Panc1 (cell line): ENCODE measurements around the gene NOS3. TPM values are rescaled to one million over a fixed set of nuclear protein-coding genes. Genes with fewer than 3 reads are reported as not detected.

Experiments
- ATAC-seq: fragments of 200-7000 bp; cut with Tn5 transposase; 2 replicates; pipeline ENCODE4 v1.9.1; 2020; ENCODE audit warnings: mild to moderate bottlenecking, moderate library complexity
- BruUV-seq: library from RNA; stranded (reverse); fragments of 400-500 nt; replicated peaks from 2 replicates; lab custom pipeline; 2021; lab: Mats Ljungman, UMichigan
- CTCF ChIA-PET: fragments of 300-600 bp; sonication (Branson Sonifier 250); formaldehyde crosslinking; loops from one replicate; lab custom pipeline; 2022; ENCODE audit warnings: antibody characterized with exemption; lab: Charles Lee
- POLR2A ChIA-PET: fragments of 300-600 bp; sonication (Branson Sonifier 250); formaldehyde crosslinking; loops from one replicate; lab custom pipeline; 2022; ENCODE audit warnings: antibody characterized with exemption; lab: Charles Lee
- DNase-seq: peaks from one replicate; pipeline ENCODE4 v3.0.0-alpha.2; 2010; ENCODE audit warnings: low read depth, low spot score
- H3K27ac ChIP-seq: 2 replicates; pipeline ENCODE4 v1.5.1; 2011; ENCODE audit warnings: mild to moderate bottlenecking, low read length, inconsistent platforms
- H3K27me3 ChIP-seq: fragments of 200-500 bp; sonication (Bioruptor generic); 2 replicates; pipeline ENCODE4 v1.6.0; 2014; ENCODE audit warnings: low read length, inconsistent platforms; ENCODE audit not compliant: control insufficient read depth, insufficient read depth
- H3K36me3 ChIP-seq: fragments of 200-500 bp; sonication (Bioruptor generic); 2 replicates; pipeline ENCODE4 v1.5.1; 2014; ENCODE audit warnings: inconsistent platforms, mild to moderate bottlenecking, low read length, moderate library complexity; ENCODE audit not compliant: control insufficient read depth, insufficient read depth
- H3K4me1 ChIP-seq: 2 replicates; pipeline ENCODE4 v1.5.1; 2011; ENCODE audit warnings: inconsistent platforms, mild to moderate bottlenecking, low read length, moderate library complexity; ENCODE audit not compliant: control insufficient read depth, insufficient read depth
- H3K4me3 ChIP-seq, 2 experiments: 2 replicates each; pipeline ENCODE4 v1.5.1; 2011 to 2012; ENCODE audit warnings: low read depth in 2 of 2, low read length in 2 of 2, mild to moderate bottlenecking in 2 of 2, inconsistent platforms in 1 of 2, moderate library complexity in 1 of 2
- H3K9me3 ChIP-seq: fragments of 200-500 bp; sonication (Bioruptor generic); 2 replicates; pipeline ENCODE4 v1.5.1; 2014; ENCODE audit warnings: low read depth, mild to moderate bottlenecking, inconsistent platforms, low read length, moderate library complexity; ENCODE audit not compliant: control insufficient read depth, insufficient read depth
- POLR2AphosphoS5 ChIP-seq: IDR thresholded peaks from 2 replicates; pipeline ENCODE4 v1.6.1; 2012; ENCODE audit warnings: mild to moderate bottlenecking, low read depth, low read length, moderate library complexity
- REST ChIP-seq, 2 experiments: IDR thresholded peaks; 2 replicates each; pipeline ENCODE4 v1.6.1; 2011 to 2012; ENCODE audit warnings: low read depth in 2 of 2, control low read depth in 1 of 2, low read length in 1 of 2, mild to moderate bottlenecking in 1 of 2, moderate library complexity in 1 of 2; ENCODE audit not compliant: insufficient read depth in 1 of 2
- SIN3A ChIP-seq: IDR thresholded peaks from 2 replicates; pipeline ENCODE4 v1.6.1; 2012; ENCODE audit warnings: low read depth, mild to moderate bottlenecking, low read length, moderate library complexity, borderline replicate concordance; ENCODE audit not compliant: insufficient read depth
- TCF7L2 ChIP-seq: IDR thresholded peaks from 2 replicates; pipeline ENCODE4 v1.6.1; 2011; ENCODE audit warnings: mild to moderate bottlenecking, low read depth, low read length, inconsistent platforms
- in situ Hi-C: cut with HindIII; loops from 2 replicates; pipeline ENCODE4 v1.10.0; 2016; ENCODE audit warnings: low sequenced_read_pairs, low pct_unique_long_range_greater_than_20kb
- intact Hi-C: fragments of 100-400 bp; cut with micrococcal nuclease; formaldehyde crosslinking; loops from one replicate; pipeline ENCODE4 v1.10.0; 2022; ENCODE audit not compliant: unreplicated experiment
- total RNA-seq: library from RNA; stranded (reverse); gene quantifications from one replicate; pipeline ENCODE4 v1.2.1, GENCODE V29; 2021; ENCODE audit not compliant: unreplicated experiment
- TF ChIP-seq, protein P1 (sequence below): fragments of 450-650 bp; IDR thresholded peaks from 2 replicates; pipeline ENCODE4 v1.5.1; 2017; ENCODE audit warnings: mild to moderate bottlenecking

The NOS3 gene
- total RNA-seq, 1 experiment from 2014 or later, result 3.1 TPM

DNA sequence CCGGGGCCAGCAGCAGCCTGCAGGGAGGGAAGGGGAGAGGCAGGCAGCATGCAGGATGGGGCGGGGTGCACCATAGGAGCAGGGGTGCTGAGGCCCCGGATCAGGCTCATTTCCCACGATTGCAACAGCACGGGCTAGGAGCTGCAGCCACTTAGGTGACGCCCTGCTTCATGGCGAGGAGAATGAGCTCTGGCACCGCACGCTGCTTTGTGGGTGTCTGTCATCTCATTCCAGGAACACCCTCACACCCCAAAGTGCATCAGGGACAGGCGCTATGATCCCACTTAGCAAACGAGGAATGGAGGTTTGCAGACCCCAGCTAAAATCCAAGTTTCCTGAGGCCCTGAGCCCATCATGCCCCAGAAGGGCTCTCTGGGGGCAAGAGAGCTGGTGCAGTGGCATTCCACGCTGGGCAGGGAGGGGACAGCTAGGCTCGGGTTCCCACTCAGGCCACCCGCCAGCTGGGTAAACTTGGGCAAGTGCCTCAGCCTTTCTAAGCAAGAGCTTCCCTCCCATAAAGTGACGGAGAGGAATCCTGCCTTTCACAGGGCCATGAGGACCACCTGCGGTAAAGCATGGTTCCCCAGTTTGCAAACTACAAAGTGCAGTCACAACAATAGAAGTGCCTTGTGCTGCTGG, 22.0 kb upstream of the NOS3 start:
- Histone ChIP-seq H3K27ac (no peak overlapping the region), H3K9me3 (no peaks in the 10 kb centered on the region), H3K4me1 (no peaks in the 10 kb centered on the region; the same call in none of the 2 replicates), H3K27me3 (no peaks in the 10 kb centered on the region), H3K4me3 (no peak overlapping the region), H3K36me3 (no peaks in the 10 kb centered on the region)
- no peak for ATAC-seq
- intact Hi-C loops (no loop called here), in situ Hi-C loops (no loop called here)
- TF ChIP-seq, protein P1, sequence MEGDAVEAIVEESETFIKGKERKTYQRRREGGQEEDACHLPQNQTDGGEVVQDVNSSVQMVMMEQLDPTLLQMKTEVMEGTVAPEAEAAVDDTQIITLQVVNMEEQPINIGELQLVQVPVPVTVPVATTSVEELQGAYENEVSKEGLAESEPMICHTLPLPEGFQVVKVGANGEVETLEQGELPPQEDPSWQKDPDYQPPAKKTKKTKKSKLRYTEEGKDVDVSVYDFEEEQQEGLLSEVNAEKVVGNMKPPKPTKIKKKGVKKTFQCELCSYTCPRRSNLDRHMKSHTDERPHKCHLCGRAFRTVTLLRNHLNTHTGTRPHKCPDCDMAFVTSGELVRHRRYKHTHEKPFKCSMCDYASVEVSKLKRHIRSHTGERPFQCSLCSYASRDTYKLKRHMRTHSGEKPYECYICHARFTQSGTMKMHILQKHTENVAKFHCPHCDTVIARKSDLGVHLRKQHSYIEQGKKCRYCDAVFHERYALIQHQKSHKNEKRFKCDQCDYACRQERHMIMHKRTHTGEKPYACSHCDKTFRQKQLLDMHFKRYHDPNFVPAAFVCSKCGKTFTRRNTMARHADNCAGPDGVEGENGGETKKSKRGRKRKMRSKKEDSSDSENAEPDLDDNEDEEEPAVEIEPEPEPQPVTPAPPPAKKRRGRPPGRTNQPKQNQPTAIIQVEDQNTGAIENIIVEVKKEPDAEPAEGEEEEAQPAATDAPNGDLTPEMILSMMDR, result no peak
- TF ChIP-seq SIN3A, result no peak
- no TSS peak for BruUV-seq
- ChIA-PET CTCF (no interaction called here), POLR2A (no interaction called here)
- DNase-seq, result no peak

GRCh38 chr7:150969475-150969874, 21.3 kb upstream of the NOS3 start:
- no peak for ATAC-seq
- no peaks in the 10 kb centered on the region; the same call in none of the 2 replicates for H3K4me1 ChIP-seq
- intact Hi-C loops (no loop called here), in situ Hi-C loops (no loop called here)
- ChIA-PET CTCF (no interaction called here), POLR2A (no interaction called here)
- no TSS peak for BruUV-seq
- H3K27ac ChIP-seq, result no peak overlapping the region
- no peak for DNase-seq
- H3K4me3 ChIP-seq, result no peak overlapping the region
- TF ChIP-seq, protein P1, result no peak
- TF ChIP-seq POLR2AphosphoS5 (no peak), REST (IDR thresholded peaks at IDR 0.05; ENCODE audit: insufficient read depth in 1 of 2, low read depth in 2 of 2, low read length in 1 of 2) (no peak), SIN3A (no peak), TCF7L2 (no peak)
- H3K36me3 ChIP-seq, result no peaks in the 10 kb centered on the region
- H3K27me3 ChIP-seq, result no peaks in the 10 kb centered on the region
- H3K9me3 ChIP-seq, result no peaks in the 10 kb centered on the region
